ENCODE results near the gene CHRNB2.

- TF ChIP-seq, protein P1, sequence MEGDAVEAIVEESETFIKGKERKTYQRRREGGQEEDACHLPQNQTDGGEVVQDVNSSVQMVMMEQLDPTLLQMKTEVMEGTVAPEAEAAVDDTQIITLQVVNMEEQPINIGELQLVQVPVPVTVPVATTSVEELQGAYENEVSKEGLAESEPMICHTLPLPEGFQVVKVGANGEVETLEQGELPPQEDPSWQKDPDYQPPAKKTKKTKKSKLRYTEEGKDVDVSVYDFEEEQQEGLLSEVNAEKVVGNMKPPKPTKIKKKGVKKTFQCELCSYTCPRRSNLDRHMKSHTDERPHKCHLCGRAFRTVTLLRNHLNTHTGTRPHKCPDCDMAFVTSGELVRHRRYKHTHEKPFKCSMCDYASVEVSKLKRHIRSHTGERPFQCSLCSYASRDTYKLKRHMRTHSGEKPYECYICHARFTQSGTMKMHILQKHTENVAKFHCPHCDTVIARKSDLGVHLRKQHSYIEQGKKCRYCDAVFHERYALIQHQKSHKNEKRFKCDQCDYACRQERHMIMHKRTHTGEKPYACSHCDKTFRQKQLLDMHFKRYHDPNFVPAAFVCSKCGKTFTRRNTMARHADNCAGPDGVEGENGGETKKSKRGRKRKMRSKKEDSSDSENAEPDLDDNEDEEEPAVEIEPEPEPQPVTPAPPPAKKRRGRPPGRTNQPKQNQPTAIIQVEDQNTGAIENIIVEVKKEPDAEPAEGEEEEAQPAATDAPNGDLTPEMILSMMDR (conservative IDR thresholded peaks at IDR 0.05; ENCODE audit: low read length): no peak
- TF ChIP-seq EZH2phosphoT487 (IDR thresholded peaks at IDR 0.05; ENCODE audit: borderline replicate concordance): no peak
These were observed 43.7 kb downstream of the CHRNB2 start for GRCh38 chr1:154611150-154611862.
